Lower lobe of right lung (tissue), 2 donors: ENCODE data around the gene SLAMF9. TPM values are rescaled to one million over a fixed set of nuclear protein-coding genes. Genes with fewer than 3 reads are reported as not detected.

ENCODE experiments used
- ATAC-seq, 2 donors: fragments of 200-7000 bp; cut with Tn5 transposase; one replicate each; pipeline ENCODE4 v1.9.1; 2020 to 2022; ENCODE audit warnings: mild to moderate bottlenecking in 2 of 2, moderate library complexity in 2 of 2
- DNase-seq: peaks from one replicate; pipeline ENCODE4 v3.0.0-alpha.2; 2020
- H3K27ac ChIP-seq: fragments of 200-600 bp; one replicate; pipeline ENCODE4 v1.8.0; 2022
- H3K27me3 ChIP-seq: fragments of 200-600 bp; one replicate; pipeline ENCODE4 v1.8.0; 2022; ENCODE audit warnings: low read depth
- H3K36me3 ChIP-seq: fragments of 200-600 bp; one replicate; pipeline ENCODE4 v1.8.0; 2022; ENCODE audit warnings: mild to moderate bottlenecking
- H3K4me1 ChIP-seq: fragments of 200-600 bp; one replicate; pipeline ENCODE4 v1.8.0; 2022
- H3K4me3 ChIP-seq: fragments of 200-600 bp; one replicate; pipeline ENCODE4 v1.8.0; 2022; ENCODE audit warnings: mild to moderate bottlenecking
- H3K9me3 ChIP-seq: fragments of 200-600 bp; one replicate; pipeline ENCODE4 v1.8.0; 2022
- CTCF ChIP-seq: fragments of 200-600 bp; IDR thresholded peaks from one replicate; pipeline ENCODE4 v1.8.0; 2022; ENCODE audit warnings: antibody characterized with exemption, mild to moderate bottlenecking
- intact Hi-C: fragments of 100-400 bp; cut with DNase I; formaldehyde crosslinking; loops from one replicate; pipeline ENCODE4 v1.11.0; 2022
- long read RNA-seq: library from polyadenylated mRNA; unstranded; transcript quantifications from one replicate; pipeline ENCODE4 v2.0.0, GENCODE V29; 2021
- total RNA-seq: library from RNA; stranded (reverse); fragmentation: NEBNext Ultra II Directional; extraction: Animal tissue kit (Norgen Biotek cat#: 25700); gene quantifications from one replicate; pipeline ENCODE4 v1.2.1, GENCODE V29; 2021
- donor health status: DM: no; HTN: yes; CAD: no; lungs with severe emphysema.

The SLAMF9 gene
- not detected for total RNA-seq
- long read RNA-seq, result 0 reads

GRCh38 chr1:159953536-159954515 is at the start of gene SLAMF9:
SLAMF9 (minus strand) TSS chr1:159954237; CDS start chr1:159954137, 100 bp downstream.
- no peak for DNase-seq

GRCh38 chr1:160001440-160001839 is 47.4 kb upstream of the SLAMF9 start:
- no peaks in the 10 kb centered on the region for H3K9me3 ChIP-seq
- no peak overlapping the region for H3K4me3 ChIP-seq
- H3K4me1 ChIP-seq, result no peaks in the 10 kb centered on the region
- intact Hi-C loops, result no loop called here
- TF ChIP-seq CTCF, result no peak
- no peaks in the 10 kb centered on the region for H3K36me3 ChIP-seq
- DNase-seq (no peak), ATAC-seq (no peak)
- no peak overlapping the region for H3K27ac ChIP-seq
- no peaks in the 10 kb centered on the region for H3K27me3 ChIP-seq

More at GRCh38 chr1:159953536-159954515, at the start of gene SLAMF9:
- no peaks in the 10 kb centered on the region for H3K36me3 ChIP-seq
- ATAC-seq, result peak; percentile 8 to 62
- no peak within 1 kb of the TSS for H3K4me3 ChIP-seq
- TF ChIP-seq CTCF, result no peak
- peaks cover 3% of the 10 kb centered on the region for H3K27me3 ChIP-seq
- intact Hi-C loops, result no loop called here
- H3K9me3 ChIP-seq, result no peaks in the 10 kb centered on the region
- peaks cover 7% of the 10 kb centered on the region for H3K4me1 ChIP-seq
- no peak within 1 kb of the TSS for H3K27ac ChIP-seq

- intact Hi-C loops, result no loop called here
- no peak for TF ChIP-seq CTCF
- ATAC-seq (no peak), DNase-seq (no peak)
- H3K27ac ChIP-seq, result no peak overlapping the region
- H3K27me3 ChIP-seq, result no peaks in the 10 kb centered on the region
- H3K4me1 ChIP-seq, result no peaks in the 10 kb centered on the region
- H3K9me3 ChIP-seq, result no peaks in the 10 kb centered on the region
- no peaks in the 10 kb centered on the region for H3K36me3 ChIP-seq
- H3K4me3 ChIP-seq, result no peak overlapping the region
Observed at GRCh38 chr1:159999204-159999603, 45.2 kb upstream of the SLAMF9 start.

GRCh38 chr1:159996653-159997052 is 42.6 kb upstream of the SLAMF9 start:
- no peak for DNase-seq
- Histone ChIP-seq H3K4me1 (peaks cover 2% of the 10 kb centered on the region), H3K27ac (no peak overlapping the region), H3K4me3 (no peak overlapping the region), H3K9me3 (no peaks in the 10 kb centered on the region), H3K36me3 (no peaks in the 10 kb centered on the region), H3K27me3 (no peaks in the 10 kb centered on the region)
- peak; percentile 95 for ATAC-seq
- no peak for TF ChIP-seq CTCF
- intact Hi-C loops, result no loop called here

GRCh38 chr1:159994896-159995295 is 40.9 kb upstream of the SLAMF9 start:
- no peak for DNase-seq
- no peaks in the 10 kb centered on the region for H3K9me3 ChIP-seq
- intact Hi-C loops, result no loop called here
- H3K36me3 ChIP-seq, result no peaks in the 10 kb centered on the region
- no peak for TF ChIP-seq CTCF
- no peak overlapping the region for H3K27ac ChIP-seq
- peaks cover 6% of the 10 kb centered on the region for H3K4me1 ChIP-seq
- no peaks in the 10 kb centered on the region for H3K27me3 ChIP-seq
- H3K4me3 ChIP-seq, result no peak overlapping the region
- no peak for ATAC-seq
